MCF 10A (cell line): ENCODE results near the gene SEPTIN8. TPM values are rescaled to one million over a fixed set of nuclear protein-coding genes. Genes with fewer than 3 reads are reported as not detected.

Experiments used
- Bru-seq: library from RNA; stranded (reverse); fragments of 400-500 nt; gene quantifications from one replicate; lab custom pipeline; 2021; lab: Mats Ljungman, UMichigan
- BruChase-seq, 2 experiments: library from RNA; stranded (reverse); fragments of 400-500 nt; gene quantifications; one replicate each; lab custom pipeline; 2021; lab: Mats Ljungman, UMichigan
- BruUV-seq: library from RNA; stranded (reverse); fragments of 400-500 nt; replicated peaks from 2 replicates; lab custom pipeline; 2021; lab: Mats Ljungman, UMichigan
- CTCF ChIA-PET: fragments of 300-600 bp; sonication (Branson Sonifier 250); formaldehyde crosslinking; extraction: SDS; loops from one replicate; lab custom pipeline; 2021; ENCODE audit warnings: antibody characterized with exemption, inconsistent platforms; lab: Yijun Ruan, JAX
- POLR2A ChIA-PET: fragments of 300-600, 350-650 bp; sonication (Branson Sonifier 250); formaldehyde crosslinking; extraction: SDS; loops from one replicate; lab custom pipeline; 2020; ENCODE audit warnings: antibody characterized with exemption, inconsistent platforms; lab: Yijun Ruan, JAX
- DNase-seq: peaks from one replicate; pipeline ENCODE4 v3.0.0-alpha.2; 2018; ENCODE audit not compliant: unreplicated experiment
- H3K27ac Mint-ChIP-seq: one replicate; pipeline ENCODE4 v1.8.0; 2022; ENCODE audit warnings: mild to moderate bottlenecking, low read depth, mixed read lengths; ENCODE audit not compliant: unreplicated experiment
- H3K27me3 Mint-ChIP-seq: one replicate; pipeline ENCODE4 v1.8.0; 2022; ENCODE audit warnings: mixed read lengths; ENCODE audit not compliant: insufficient read depth, unreplicated experiment
- H3K36me3 Mint-ChIP-seq: one replicate; pipeline ENCODE4 v1.8.0; 2022; ENCODE audit warnings: mild to moderate bottlenecking, moderate library complexity, mixed read lengths; ENCODE audit not compliant: insufficient read depth, unreplicated experiment
- H3K4me1 Mint-ChIP-seq: one replicate; pipeline ENCODE4 v1.8.0; 2022; ENCODE audit warnings: mixed read lengths; ENCODE audit not compliant: insufficient read depth, unreplicated experiment
- H3K4me3 Mint-ChIP-seq: one replicate; pipeline ENCODE4 v1.8.0; 2022; ENCODE audit warnings: mild to moderate bottlenecking, moderate library complexity, mixed read lengths; ENCODE audit not compliant: unreplicated experiment
- H3K9me3 Mint-ChIP-seq: one replicate; pipeline ENCODE4 v1.8.0; 2022; ENCODE audit warnings: mixed read lengths; ENCODE audit not compliant: unreplicated experiment
- intact Hi-C: fragments of 100-400 bp; cut with micrococcal nuclease; formaldehyde crosslinking; loops from 2 replicates; pipeline ENCODE4 v1.14.1; 2022
- long read RNA-seq: library from polyadenylated mRNA; stranded (forward); transcript quantifications from one replicate; pipeline ENCODE4 v2.0.0, GENCODE V29; 2022
- total RNA-seq: library from RNA; stranded (reverse); gene quantifications from 2 replicates; pipeline ENCODE4 v1.2.3, GENCODE V29; 2022
- TF ChIP-seq, protein P1 (sequence below): fragments of 200-600 bp; IDR thresholded peaks from one replicate; pipeline ENCODE4 v1.8.0; 2022; ENCODE audit warnings: antibody characterized with exemption, mild to moderate bottlenecking; ENCODE audit not compliant: unreplicated experiment

Gene SEPTIN8, protein sequence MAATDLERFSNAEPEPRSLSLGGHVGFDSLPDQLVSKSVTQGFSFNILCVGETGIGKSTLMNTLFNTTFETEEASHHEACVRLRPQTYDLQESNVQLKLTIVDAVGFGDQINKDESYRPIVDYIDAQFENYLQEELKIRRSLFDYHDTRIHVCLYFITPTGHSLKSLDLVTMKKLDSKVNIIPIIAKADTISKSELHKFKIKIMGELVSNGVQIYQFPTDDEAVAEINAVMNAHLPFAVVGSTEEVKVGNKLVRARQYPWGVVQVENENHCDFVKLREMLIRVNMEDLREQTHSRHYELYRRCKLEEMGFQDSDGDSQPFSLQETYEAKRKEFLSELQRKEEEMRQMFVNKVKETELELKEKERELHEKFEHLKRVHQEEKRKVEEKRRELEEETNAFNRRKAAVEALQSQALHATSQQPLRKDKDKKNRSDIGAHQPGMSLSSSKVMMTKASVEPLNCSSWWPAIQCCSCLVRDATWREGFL
- total RNA-seq (34.8 and 53.1 TPM in 2 replicates), Bru-seq, nascent RNA (percentile 58 among the genes with signal in this experiment), BruChase-seq, experiment 1, labeled RNA remaining after a 6-hour chase (percentile 86 among the genes with signal in this experiment), BruChase-seq, experiment 2, labeled RNA remaining after a 2-hour chase (percentile 74 among the genes with signal in this experiment)
- long read RNA-seq, full-length matches to known transcripts, result 33 of 64 reads
- long read RNA-seq, partial matches to known transcripts, result 5 of 64 reads
- long read RNA-seq, other reads (novel, unspliced or antisense), result 26 of 64 reads

DNA sequence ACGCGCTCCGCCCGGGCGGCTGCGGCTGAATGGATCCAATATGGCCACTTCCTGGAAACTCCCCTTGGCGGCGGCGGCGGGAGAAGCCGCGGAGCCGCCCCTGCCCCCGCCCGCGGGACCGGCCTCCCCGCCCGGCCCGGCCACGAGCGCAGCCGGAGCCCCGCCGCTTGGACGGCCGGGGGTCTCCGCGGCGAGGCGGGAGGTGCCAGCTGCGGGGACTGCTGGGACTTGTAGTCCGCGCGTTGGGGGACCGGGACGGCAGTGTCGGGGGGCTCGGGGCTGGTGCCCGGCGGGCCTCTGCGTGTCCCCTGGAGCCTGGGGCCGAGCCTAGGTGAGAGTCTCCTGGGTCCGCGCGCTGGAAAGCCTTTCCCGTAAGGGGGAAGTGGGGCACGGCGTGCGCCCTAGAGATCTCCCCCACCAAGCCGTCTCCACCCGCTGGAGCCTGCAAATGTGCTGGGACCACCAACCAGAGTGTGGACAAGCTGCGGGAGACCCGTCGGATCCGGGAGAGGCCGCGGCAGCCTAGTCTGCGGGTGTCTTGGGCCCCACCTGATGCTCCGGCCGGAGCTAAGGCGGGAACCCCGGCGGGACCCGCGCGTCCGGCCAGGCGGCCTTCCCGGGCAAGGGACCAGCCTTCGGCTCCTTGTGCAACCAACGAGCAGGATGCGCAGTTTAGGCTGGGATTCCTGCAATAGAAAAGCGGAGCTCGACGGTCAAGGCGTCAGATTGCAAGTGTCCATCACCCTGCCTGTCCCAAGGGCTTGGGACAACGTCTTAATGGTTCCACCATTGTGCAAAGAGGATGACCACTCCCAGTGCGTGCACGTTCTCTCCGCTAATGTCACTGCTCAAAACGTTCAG lies at the start of gene SEPTIN8:
Gene SEPTIN8, minus strand, starts transcription at position 31 of the 861 bp plus-strand sequence. CDS start 102 bp downstream, outside the sequence.
- H3K4me3 Mint-ChIP-seq, result peak within 1 kb of the TSS; percentile 73
- intact Hi-C loops, result no loop called here
- peak within 1 kb of the TSS; percentile 28 for H3K27ac Mint-ChIP-seq
- H3K36me3 Mint-ChIP-seq, result no peaks in the 10 kb centered on the region
- CTCF ChIA-PET, result interaction anchor here (0.6 to 3.9 kb wide), 7 partner anchors 15 to 52 kb away, joined by 3 to 26 read pairs (median 4); no protein-coding TSS in a partner anchor
- no TSS peak for BruUV-seq
- H3K9me3 Mint-ChIP-seq, result no peaks in the 10 kb centered on the region
- H3K27me3 Mint-ChIP-seq, result no peaks in the 10 kb centered on the region
- H3K4me1 Mint-ChIP-seq, result peaks cover 32% of the 10 kb centered on the region
- POLR2A ChIA-PET, result interaction anchor here (0.6 to 2.4 kb wide), 6 partner anchors 10 to 173 kb away, joined by 3 to 14 read pairs (median 9); partner anchors contain the start of genes GDF9, KIF3A and UQCRQ
- DNase-seq, result peak; percentile 55
- TF ChIP-seq, protein P1, sequence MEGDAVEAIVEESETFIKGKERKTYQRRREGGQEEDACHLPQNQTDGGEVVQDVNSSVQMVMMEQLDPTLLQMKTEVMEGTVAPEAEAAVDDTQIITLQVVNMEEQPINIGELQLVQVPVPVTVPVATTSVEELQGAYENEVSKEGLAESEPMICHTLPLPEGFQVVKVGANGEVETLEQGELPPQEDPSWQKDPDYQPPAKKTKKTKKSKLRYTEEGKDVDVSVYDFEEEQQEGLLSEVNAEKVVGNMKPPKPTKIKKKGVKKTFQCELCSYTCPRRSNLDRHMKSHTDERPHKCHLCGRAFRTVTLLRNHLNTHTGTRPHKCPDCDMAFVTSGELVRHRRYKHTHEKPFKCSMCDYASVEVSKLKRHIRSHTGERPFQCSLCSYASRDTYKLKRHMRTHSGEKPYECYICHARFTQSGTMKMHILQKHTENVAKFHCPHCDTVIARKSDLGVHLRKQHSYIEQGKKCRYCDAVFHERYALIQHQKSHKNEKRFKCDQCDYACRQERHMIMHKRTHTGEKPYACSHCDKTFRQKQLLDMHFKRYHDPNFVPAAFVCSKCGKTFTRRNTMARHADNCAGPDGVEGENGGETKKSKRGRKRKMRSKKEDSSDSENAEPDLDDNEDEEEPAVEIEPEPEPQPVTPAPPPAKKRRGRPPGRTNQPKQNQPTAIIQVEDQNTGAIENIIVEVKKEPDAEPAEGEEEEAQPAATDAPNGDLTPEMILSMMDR, result no peak

DNA sequence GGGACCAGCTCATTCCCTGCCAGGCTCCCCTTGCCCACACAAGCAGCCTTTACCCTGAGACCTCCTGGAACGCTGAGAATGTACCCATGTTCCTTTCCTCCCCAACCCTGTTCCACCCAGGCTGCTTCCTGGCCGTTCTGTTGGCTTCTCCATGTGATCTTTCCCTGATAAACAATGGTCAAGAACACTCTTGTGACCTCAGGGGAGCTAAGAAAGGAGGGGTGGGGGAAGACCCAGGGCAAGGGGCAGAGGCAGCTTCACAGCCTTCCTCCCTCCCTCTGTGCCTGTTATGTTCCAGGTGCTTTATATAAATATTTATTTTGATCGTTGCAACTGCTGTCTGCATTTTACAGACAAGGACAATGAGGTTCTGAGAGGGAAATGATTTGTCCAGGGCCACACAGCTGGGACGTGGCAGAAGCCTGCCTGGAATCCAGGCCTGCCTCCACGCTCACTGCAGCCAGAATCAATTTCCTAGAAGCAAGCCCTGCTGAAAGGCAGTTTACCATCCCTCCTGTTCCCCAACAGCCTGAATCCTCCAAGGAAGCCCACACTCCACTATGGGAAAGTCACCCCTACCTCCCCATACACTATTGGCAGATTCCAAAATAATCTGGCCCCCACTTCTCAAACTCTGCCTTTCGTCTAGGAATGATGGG lies 49.5 kb upstream of the SEPTIN8 start:
- CTCF ChIA-PET, result interaction anchor here (0.6 to 10.4 kb wide), 8 partner anchors 9 to 300 kb away, joined by 3 to 211 read pairs (median 10); partner anchors contain the start of genes GDF9 and UQCRQ
- POLR2A ChIA-PET, result interaction anchor here (0.6 to 10.9 kb wide), 5 partner anchors 8 to 630 kb away, joined by 3 to 176 read pairs (median 3); partner anchors contain the start of genes GDF9, LEAP2 and UQCRQ
- no peaks in the 10 kb centered on the region for H3K27me3 Mint-ChIP-seq
- BruUV-seq, result no TSS peak
- peaks cover 20% of the 10 kb centered on the region for H3K4me1 Mint-ChIP-seq
- no peak overlapping the region for H3K4me3 Mint-ChIP-seq
- TF ChIP-seq, protein P1, result no peak
- no peaks in the 10 kb centered on the region for H3K9me3 Mint-ChIP-seq
- no peak for DNase-seq
- intact Hi-C loops, result no loop called here
- peaks cover 34% of the 10 kb centered on the region for H3K36me3 Mint-ChIP-seq
- H3K27ac Mint-ChIP-seq, result no peak overlapping the region

DNA sequence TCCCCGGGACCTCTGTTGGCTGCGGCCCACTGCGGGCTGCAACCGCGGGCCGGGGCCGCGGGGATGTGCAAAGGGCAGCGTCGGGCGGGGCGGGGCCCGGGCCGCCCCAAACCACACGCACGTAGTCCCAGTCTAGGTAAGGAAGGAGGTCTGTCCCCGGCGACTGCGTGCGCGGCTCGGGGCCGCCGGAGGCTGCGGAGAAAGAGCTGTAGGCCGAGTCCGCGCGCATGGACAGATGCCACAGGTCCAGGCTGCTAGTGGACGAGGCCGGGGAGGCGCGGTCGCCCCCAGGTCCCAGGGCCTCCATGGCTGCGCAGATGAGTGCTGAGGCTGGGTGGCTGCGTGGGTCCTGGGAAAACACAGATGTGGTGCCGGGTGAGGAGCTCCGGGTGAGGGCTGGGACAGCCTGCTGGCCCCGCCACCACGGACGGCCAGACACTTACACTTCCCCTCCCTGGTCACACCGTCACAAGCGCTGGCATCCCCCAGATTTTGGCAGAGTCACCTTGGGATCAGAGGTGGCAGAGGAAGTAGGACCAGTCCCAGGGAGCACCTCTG lies 48.9 kb upstream of the SEPTIN8 start:
- Mint-ChIP-seq H3K4me1 (peaks cover 14% of the 10 kb centered on the region), H3K36me3 (peaks cover 30% of the 10 kb centered on the region), H3K4me3 (no peak overlapping the region), H3K27ac (no peak overlapping the region), H3K9me3 (no peaks in the 10 kb centered on the region), H3K27me3 (no peaks in the 10 kb centered on the region)
- ChIA-PET POLR2A (interaction anchor here (0.6 to 1.3 kb wide), 3 partner anchors 58 to 631 kb away, joined by 3 read pairs; no protein-coding TSS in a partner anchor), CTCF (interaction anchor here (0.6 to 10.4 kb wide), 7 partner anchors 8 to 299 kb away, joined by 3 to 211 read pairs (median 4); partner anchors contain the start of genes GDF9 and UQCRQ)
- no TSS peak for BruUV-seq
- TF ChIP-seq, protein P1, result no peak
- DNase-seq, result no peak
- intact Hi-C loops, result no loop called here
